ENCODE data around the gene SOX6. TPM values are rescaled to one million over a fixed set of nuclear protein-coding genes. Genes with fewer than 3 reads are reported as not detected.
"Not testable (repeated sequence)": the region's sequence is repeated elsewhere in the genome, so short reads cannot be mapped to it uniquely, and the experiment has no call there.

The SOX6 gene
- polyA plus RNA-seq (2013, experiment 1 of 2; ENCODE audit: insufficient read length): 3.8 TPM
- polyA plus RNA-seq (2013, experiment 2 of 2; ENCODE audit: insufficient read length): 4.8 TPM

GRCh38 chr11:16356057-16356760, at the start of gene SOX6:
SOX6 (minus strand) TSS chr11:16356546; CDS start chr11:16341248, 15,298 bp downstream.
- peak; percentile 78 for DNase-seq

- DNase-seq: no peak
These were observed 48.5 kb upstream of the SOX6 start for GRCh38 chr11:16404781-16405285.

- DNase-seq: no peak
These were observed 47.5 kb upstream of the SOX6 start for GRCh38 chr11:16403851-16404250.

GRCh38 chr11:16403448-16403803, 47.1 kb upstream of the SOX6 start:
- no peak for DNase-seq

GRCh38 chr11:16402654-16403447, 46.5 kb upstream of the SOX6 start:
- no peak for DNase-seq

GRCh38 chr11:16397390-16397789, 41.0 kb upstream of the SOX6 start:
- DNase-seq: no peak

- peak; percentile 60 for DNase-seq
These were observed 39.3 kb upstream of the SOX6 start for GRCh38 chr11:16395601-16396000.

- no peak for DNase-seq
These were observed 38.6 kb upstream of the SOX6 start for GRCh38 chr11:16394947-16395346.

GRCh38 chr11:16393340-16393739, 37.0 kb upstream of the SOX6 start:
- DNase-seq: no peak

- DNase-seq: no peak
These were observed 36.3 kb upstream of the SOX6 start for GRCh38 chr11:16392616-16393015.

- not testable (repeated sequence) for DNase-seq
These were observed 34.5 kb upstream of the SOX6 start for GRCh38 chr11:16390826-16391225.

- DNase-seq: no peak
These were observed 28.8 kb upstream of the SOX6 start for GRCh38 chr11:16385099-16385498.

GRCh38 chr11:16382638-16383380, 26.5 kb upstream of the SOX6 start:
- DNase-seq: peak; percentile 94

- no peak for DNase-seq
These were observed 25.8 kb upstream of the SOX6 start for GRCh38 chr11:16382186-16382585.

GRCh38 chr11:16380941-16381568, 24.7 kb upstream of the SOX6 start:
- peak; percentile 61 for DNase-seq

GRCh38 chr11:16378906-16379305, 22.6 kb upstream of the SOX6 start:
- no peak for DNase-seq

- DNase-seq: no peak
These were observed 21.4 kb upstream of the SOX6 start for GRCh38 chr11:16377746-16378145.

- not testable (repeated sequence) for DNase-seq
These were observed 19.3 kb upstream of the SOX6 start for GRCh38 chr11:16375664-16376063.

GRCh38 chr11:16373768-16374167, 17.4 kb upstream of the SOX6 start:
- no peak for DNase-seq

- DNase-seq: no peak
These were observed 16.0 kb upstream of the SOX6 start for GRCh38 chr11:16372355-16372754.

GRCh38 chr11:16367252-16367651, 10.9 kb upstream of the SOX6 start:
- DNase-seq: no peak

GRCh38 chr11:16365581-16366228, 9.4 kb upstream of the SOX6 start:
- DNase-seq: peak; percentile 33
